ENCODE measurements around the gene CISH. TPM values are rescaled to one million over a fixed set of nuclear protein-coding genes. Genes with fewer than 3 reads are reported as not detected.

CISH gene
- total RNA-seq, 1 experiment from 2014 or later = 0.57 TPM

GRCh38 chr3:50637011-50637410, 25.4 kb upstream of the CISH start:
- CTCF ChIA-PET = no interaction called here
- BruUV-seq (replicated peaks) = no TSS peak
- no peaks in the 10 kb centered on the region for H3K9me3 ChIP-seq (ENCODE audit: control insufficient read depth, insufficient read depth, low read depth, low read length)
- no peaks in the 10 kb centered on the region for H3K4me1 ChIP-seq (ENCODE audit: control insufficient read depth, insufficient read depth, low read length)
- no peaks in the 10 kb centered on the region for H3K27me3 ChIP-seq (ENCODE audit: control insufficient read depth, insufficient read depth, low read length)
- POLR2A ChIA-PET = no interaction called here
- TF ChIP-seq SIN3A (IDR thresholded peaks at IDR 0.05; ENCODE audit: borderline replicate concordance, insufficient read depth, low read depth, low read length) (no peak), REST (IDR thresholded peaks at IDR 0.05; ENCODE audit: insufficient read depth in 1 of 2, low read depth in 2 of 2, low read length in 1 of 2) (no peak), CTCF (IDR thresholded peaks at IDR 0.05) (no peak), TCF7L2 (IDR thresholded peaks at IDR 0.05; ENCODE audit: low read depth, low read length) (no peak), POLR2AphosphoS5 (IDR thresholded peaks at IDR 0.05; ENCODE audit: low read depth, low read length) (no peak)
- no peak for ATAC-seq
- no peak for DNase-seq (ENCODE audit: low read depth, low spot score)
- H3K4me3 ChIP-seq (ENCODE audit: low read depth in 2 of 2, low read length in 2 of 2) = no peak overlapping the region
- no peak overlapping the region for H3K27ac ChIP-seq (ENCODE audit: low read length)
- no peaks in the 10 kb centered on the region for H3K36me3 ChIP-seq (ENCODE audit: control insufficient read depth, insufficient read depth, low read length)
- intact Hi-C loops (cut with micrococcal nuclease; ENCODE audit: unreplicated experiment) = no loop called here
- in situ Hi-C loops (cut with HindIII; ENCODE audit: low pct_unique_long_range_greater_than_20kb, low sequenced_read_pairs) = no loop called here

- POLR2A ChIA-PET = no interaction called here
- no peaks in the 10 kb centered on the region for H3K36me3 ChIP-seq (ENCODE audit: control insufficient read depth, insufficient read depth, low read length)
- no peak overlapping the region for H3K4me3 ChIP-seq (ENCODE audit: low read depth in 2 of 2, low read length in 2 of 2)
- H3K27me3 ChIP-seq (ENCODE audit: control insufficient read depth, insufficient read depth, low read length) = no peaks in the 10 kb centered on the region
- ATAC-seq (no peak), DNase-seq (ENCODE audit: low read depth, low spot score) (no peak)
- BruUV-seq (replicated peaks) = no TSS peak
- in situ Hi-C loops (cut with HindIII; ENCODE audit: low pct_unique_long_range_greater_than_20kb, low sequenced_read_pairs) (no loop called here), intact Hi-C loops (cut with micrococcal nuclease; ENCODE audit: unreplicated experiment) (no loop called here)
- H3K27ac ChIP-seq (ENCODE audit: low read length) = no peak overlapping the region
- no peaks in the 10 kb centered on the region for H3K9me3 ChIP-seq (ENCODE audit: control insufficient read depth, insufficient read depth, low read depth, low read length)
- no peaks in the 10 kb centered on the region for H3K4me1 ChIP-seq (ENCODE audit: control insufficient read depth, insufficient read depth, low read length)
- TF ChIP-seq SIN3A (IDR thresholded peaks at IDR 0.05; ENCODE audit: borderline replicate concordance, insufficient read depth, low read depth, low read length) (no peak), REST (IDR thresholded peaks at IDR 0.05; ENCODE audit: insufficient read depth in 1 of 2, low read depth in 2 of 2, low read length in 1 of 2) (no peak), TCF7L2 (IDR thresholded peaks at IDR 0.05; ENCODE audit: low read depth, low read length) (no peak), CTCF (IDR thresholded peaks at IDR 0.05) (no peak), POLR2AphosphoS5 (IDR thresholded peaks at IDR 0.05; ENCODE audit: low read depth, low read length) (no peak)
- CTCF ChIA-PET = interaction anchor here (0.6 kb wide), 1 partner anchor 118 kb away, joined by 4 read pairs; no protein-coding TSS in a partner anchor
Observed at GRCh38 chr3:50635066-50635465, 23.5 kb upstream of the CISH start.
